GM12878 (cell line): ENCODE measurements around the gene TRHDE.

Source experiments
- ATF3 ChIP-seq: IDR thresholded peaks from 2 replicates; pipeline ENCODE4 v1.6.1; 2011; ENCODE audit warnings: low read depth, mild to moderate bottlenecking, low read length, moderate library complexity, borderline replicate concordance; ENCODE audit errors: extremely low read depth
- CREB1 ChIP-seq: IDR thresholded peaks from 2 replicates; pipeline ENCODE4 v1.6.1; 2012; ENCODE audit warnings: low read depth, mild to moderate bottlenecking, inconsistent platforms
- CTCF ChIP-seq, 3 experiments: IDR thresholded peaks in 2 of 3; conservative IDR thresholded peaks in 1 of 3; 2 replicates each; pipeline ENCODE4 v1.5.1; 2011; ENCODE audit warnings: low read depth in 3 of 3, low read length in 3 of 3, mild to moderate bottlenecking in 3 of 3, control low read depth in 2 of 3, moderate library complexity in 2 of 3, inconsistent platforms in 1 of 3, mixed read lengths in 1 of 3; ENCODE audit not compliant: control insufficient read depth in 2 of 3, insufficient read depth in 1 of 3; ENCODE audit errors: extremely low read depth in 1 of 3
- NRF1 ChIP-seq: conservative IDR thresholded peaks from 2 replicates; pipeline ENCODE4 v1.6.1; 2011; ENCODE audit warnings: mild to moderate bottlenecking, low read depth, low read length, improper control_type of control experiment
- SMC3 ChIP-seq: IDR thresholded peaks from 2 replicates; pipeline ENCODE4 v1.6.1; 2011; ENCODE audit warnings: low read length, improper control_type of control experiment, borderline replicate concordance
- ZNF217 ChIP-seq: fragments of 450-650 bp; IDR thresholded peaks from 2 replicates; pipeline ENCODE4 v1.6.1; 2017; ENCODE audit warnings: antibody characterized with exemption, mild to moderate bottlenecking
- TF ChIP-seq, protein P1 (sequence below): IDR thresholded peaks from 2 replicates; pipeline ENCODE4 v1.6.1; 2012; ENCODE audit warnings: low read length, inconsistent platforms

GRCh38 chr12:72365151-72365550 is 93.0 kb downstream of the TRHDE start:
- TF ChIP-seq CTCF (IDR thresholded peaks at IDR 0.05 in 2 of 3, conservative IDR thresholded peaks at IDR 0.05 in 1 of 3; ENCODE audit: control insufficient read depth in 2 of 3, extremely low read depth in 1 of 3, insufficient read depth in 1 of 3, low read depth in 3 of 3, low read length in 3 of 3) (no peak), NRF1 (no peak), SMC3 (no peak), ATF3 (no peak), ZNF217 (no peak), CREB1 (no peak)
- TF ChIP-seq, protein P1, sequence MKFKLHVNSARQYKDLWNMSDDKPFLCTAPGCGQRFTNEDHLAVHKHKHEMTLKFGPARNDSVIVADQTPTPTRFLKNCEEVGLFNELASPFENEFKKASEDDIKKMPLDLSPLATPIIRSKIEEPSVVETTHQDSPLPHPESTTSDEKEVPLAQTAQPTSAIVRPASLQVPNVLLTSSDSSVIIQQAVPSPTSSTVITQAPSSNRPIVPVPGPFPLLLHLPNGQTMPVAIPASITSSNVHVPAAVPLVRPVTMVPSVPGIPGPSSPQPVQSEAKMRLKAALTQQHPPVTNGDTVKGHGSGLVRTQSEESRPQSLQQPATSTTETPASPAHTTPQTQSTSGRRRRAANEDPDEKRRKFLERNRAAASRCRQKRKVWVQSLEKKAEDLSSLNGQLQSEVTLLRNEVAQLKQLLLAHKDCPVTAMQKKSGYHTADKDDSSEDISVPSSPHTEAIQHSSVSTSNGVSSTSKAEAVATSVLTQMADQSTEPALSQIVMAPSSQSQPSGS = no peak
